ENCODE results near the gene RAB26.
"Not testable (repeated sequence)": the region's sequence is repeated elsewhere in the genome, so short reads cannot be mapped to it uniquely, and the experiment has no call there.

RAB26 gene

DNA sequence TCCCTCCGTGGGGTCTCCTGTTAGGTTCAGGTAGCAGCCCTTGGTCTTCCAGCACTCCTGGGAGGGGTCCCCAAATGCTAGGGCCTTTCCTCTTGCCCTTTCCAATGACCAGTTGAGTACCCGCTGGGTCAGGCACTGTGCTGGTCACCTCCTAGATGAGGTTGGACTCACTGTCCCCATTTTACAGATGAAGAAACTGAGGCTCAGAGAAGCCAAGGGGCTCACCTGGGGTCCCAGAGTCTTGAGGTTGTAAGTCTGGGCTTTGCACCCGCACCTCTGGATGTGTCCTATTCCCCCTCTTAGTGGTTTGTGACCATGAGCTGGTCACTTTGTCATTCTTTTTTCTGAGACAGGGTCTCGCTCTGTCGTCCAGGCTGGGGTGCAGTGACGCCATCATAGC, 49.3 kb downstream of the RAB26 start:
- no peak for DNase-seq (ENCODE audit: low spot score)

- no peak for DNase-seq (ENCODE audit: low spot score)
Observed at GRCh38 chr16:2198283-2198682, 49.9 kb downstream of the RAB26 start.

- DNase-seq (ENCODE audit: low spot score), result no peak
Observed at GRCh38 chr16:2199095-2199494, 50.7 kb downstream of the RAB26 start.

GRCh38 chr16:2199621-2200139, 51.3 kb downstream of the RAB26 start:
- no peak for DNase-seq (ENCODE audit: low spot score)

GRCh38 chr16:2200313-2200712, 51.9 kb downstream of the RAB26 start:
- DNase-seq (ENCODE audit: low spot score), result no peak

DNA sequence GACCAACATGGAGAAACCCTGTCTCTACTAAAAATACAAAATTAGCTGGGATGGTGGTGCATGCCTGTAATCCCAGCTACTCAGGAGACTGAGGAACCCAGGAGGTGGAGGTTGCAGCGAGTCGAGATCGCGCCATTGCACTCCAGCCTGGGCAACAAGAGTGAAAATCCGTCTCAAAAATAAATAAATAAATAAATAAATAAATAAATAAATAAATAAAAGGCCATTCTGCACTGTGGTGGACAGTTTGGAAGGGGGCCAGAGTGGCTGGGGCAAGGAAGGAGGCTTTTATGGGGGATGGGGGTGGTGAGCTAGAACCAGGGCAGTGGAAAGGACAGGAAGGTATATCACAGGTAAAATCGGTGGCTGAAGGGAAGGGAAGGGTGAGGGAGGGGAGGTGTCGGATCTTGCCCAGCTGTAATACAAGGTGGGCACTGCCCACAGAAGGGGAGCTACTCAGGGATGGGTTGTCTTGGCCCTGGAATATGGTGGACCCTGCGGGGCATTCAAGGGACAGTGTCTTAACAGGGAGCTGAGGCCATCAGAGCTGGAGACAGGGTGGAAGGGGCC, 54.8 kb downstream of the RAB26 start:
- DNase-seq (ENCODE audit: low spot score), result not testable (repeated sequence)
